Measurements from ENCODE around the gene HOXD11.
A peak's percentile ranks its signal among the peaks of the same experiment; 100 is the strongest.

The HOXD11 gene

GRCh38 chr2:176106581-176107539 lies at the start of gene HOXD11:
Gene HOXD11, plus strand, starts transcription at chr2:176107280. Its CDS starts 76 bp downstream, at chr2:176107356.
- peak; percentile 38 for DNase-seq

GRCh38 chr2:176063958-176064357 lies 43.1 kb upstream of the HOXD11 start:
- no peak for DNase-seq

GRCh38 chr2:176066645-176067588 lies 40.2 kb upstream of the HOXD11 start:
- DNase-seq = peak; percentile 30

DNA sequence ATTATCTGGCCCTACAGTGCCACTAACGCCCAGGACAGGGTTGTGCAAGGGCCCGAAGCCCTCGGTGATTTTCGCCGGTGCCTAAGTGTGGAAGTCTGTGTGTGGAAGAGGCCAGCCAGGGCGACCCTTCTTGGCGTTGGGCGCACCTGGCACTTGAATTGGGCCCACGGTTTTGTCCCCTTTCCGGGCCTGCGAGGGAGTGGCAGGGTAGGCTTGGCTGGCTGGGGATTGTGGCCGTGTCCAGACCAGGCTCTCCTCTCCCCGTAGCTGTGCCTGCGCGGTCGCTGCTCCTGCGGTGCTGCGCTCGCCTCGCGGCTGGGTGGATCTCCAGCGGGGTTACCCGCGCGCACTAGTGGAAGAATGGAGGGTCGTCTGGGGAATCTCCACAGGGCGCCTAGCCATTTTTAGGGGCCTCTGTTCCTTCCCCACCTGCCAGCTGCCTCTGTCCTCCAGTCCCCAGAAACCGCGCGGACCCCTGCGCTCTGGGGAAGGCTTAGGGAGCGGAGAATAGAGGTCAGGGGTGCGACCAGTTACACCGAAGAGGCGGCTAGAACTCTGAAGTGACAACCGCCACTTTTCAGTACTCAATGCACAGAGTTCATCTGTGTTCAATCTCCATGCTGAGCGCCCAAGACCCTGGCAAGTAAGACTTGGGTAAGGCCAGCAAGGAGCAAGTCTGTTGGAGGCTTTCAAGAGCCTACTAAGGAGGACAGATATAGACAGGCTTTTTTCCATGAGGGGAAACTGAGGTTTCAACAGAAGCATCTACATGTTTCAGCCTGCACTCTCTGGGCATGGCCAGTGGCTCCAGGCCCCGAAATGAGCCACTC lies 39.3 kb upstream of the HOXD11 start:
- peak; percentile 35 for DNase-seq

DNA sequence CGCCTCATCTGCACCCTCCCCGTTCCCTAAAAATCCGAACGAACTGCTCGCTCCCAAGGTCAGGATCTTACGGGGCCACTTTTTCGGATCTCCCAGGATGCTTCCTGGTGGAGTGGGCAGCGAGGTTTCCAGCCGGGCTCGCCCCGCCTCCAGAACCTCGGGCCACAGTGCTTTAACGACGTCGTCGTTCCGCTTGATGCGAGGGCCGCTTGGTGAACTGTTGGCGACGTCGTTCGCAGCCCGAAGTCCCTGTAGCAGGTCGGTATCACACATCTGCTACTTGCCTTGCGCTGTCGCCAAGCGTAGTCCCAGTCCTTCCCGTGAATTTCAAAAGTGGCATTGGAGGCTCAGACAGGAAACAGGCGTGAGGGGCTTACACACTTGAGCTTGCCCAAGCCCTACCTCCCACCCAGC lies 38.7 kb upstream of the HOXD11 start:
- DNase-seq = peak; percentile 17

- no peak for DNase-seq
Measured at GRCh38 chr2:176071330-176072291, 35.5 kb upstream of the HOXD11 start.

DNA sequence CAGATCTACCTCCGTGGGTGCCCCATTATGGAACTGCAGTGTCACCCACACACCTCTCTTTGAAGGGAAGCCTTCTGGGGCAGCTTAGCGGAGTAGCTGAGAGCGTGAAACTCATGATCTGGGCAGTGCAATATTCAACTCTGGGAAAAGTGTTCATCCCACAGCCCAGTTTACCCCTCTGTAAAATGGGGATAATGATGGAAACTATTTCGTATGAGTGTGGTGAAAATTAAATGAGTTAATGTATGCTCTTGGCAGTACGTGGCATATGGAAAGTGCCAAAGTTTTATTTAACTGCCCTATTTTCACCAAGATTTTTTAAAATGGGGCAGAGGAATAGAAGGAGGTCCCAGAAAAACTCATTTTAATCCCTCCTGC lies 34.8 kb upstream of the HOXD11 start:
- DNase-seq = no peak

DNA sequence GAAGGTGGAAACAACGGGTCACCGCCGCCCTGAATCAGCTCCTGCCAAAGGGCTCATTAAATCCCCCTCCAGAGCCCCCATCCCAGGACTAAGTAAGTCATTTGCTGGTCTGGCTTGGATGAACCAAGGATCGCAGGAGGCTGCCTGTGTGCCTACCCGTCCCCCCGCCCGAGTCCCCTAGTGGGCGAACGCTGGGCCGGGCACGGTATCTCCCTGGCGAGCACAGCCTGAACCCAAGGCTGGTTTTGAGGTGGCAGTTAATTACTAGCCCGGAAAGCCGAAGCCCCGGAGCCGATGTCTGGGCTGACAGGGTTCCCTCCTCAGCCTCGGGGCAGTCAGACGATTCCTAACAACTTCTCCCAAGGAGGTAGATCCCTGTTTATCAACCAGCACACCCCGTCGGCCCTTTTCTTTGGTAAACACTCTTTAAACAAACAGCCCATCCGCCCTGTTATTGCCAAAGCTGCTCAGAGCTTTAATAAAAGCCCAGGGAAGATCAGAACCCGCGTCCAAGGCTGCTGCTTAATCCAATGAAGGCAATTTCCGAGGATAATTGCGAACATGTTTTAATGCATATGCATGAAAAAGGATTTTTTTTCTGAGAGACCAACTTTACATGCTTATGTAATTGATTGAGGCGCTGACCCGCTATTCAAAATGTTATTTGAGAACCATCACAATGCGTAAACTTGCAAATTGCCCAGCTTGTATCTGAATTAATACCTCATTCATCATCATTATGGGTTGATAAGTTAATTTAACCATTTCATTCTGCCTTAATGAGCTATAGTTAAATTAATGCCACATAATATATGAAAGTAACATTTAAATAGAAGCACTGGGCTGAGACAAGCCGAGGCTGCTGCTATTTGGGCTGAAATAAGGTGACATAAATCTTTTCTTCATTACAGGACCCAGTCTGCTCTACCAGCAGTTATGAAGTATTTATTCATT lies 33.9 kb upstream of the HOXD11 start:
- DNase-seq = no peak

GRCh38 chr2:176074919-176075425 lies 32.1 kb upstream of the HOXD11 start:
- DNase-seq = no peak

GRCh38 chr2:176075481-176075880 lies 31.6 kb upstream of the HOXD11 start:
- peak; percentile 36 for DNase-seq

- DNase-seq = no peak
Measured at GRCh38 chr2:176076063-176076462, 31.0 kb upstream of the HOXD11 start.

- DNase-seq = no peak
Measured at GRCh38 chr2:176076796-176077195, 30.3 kb upstream of the HOXD11 start.

DNA sequence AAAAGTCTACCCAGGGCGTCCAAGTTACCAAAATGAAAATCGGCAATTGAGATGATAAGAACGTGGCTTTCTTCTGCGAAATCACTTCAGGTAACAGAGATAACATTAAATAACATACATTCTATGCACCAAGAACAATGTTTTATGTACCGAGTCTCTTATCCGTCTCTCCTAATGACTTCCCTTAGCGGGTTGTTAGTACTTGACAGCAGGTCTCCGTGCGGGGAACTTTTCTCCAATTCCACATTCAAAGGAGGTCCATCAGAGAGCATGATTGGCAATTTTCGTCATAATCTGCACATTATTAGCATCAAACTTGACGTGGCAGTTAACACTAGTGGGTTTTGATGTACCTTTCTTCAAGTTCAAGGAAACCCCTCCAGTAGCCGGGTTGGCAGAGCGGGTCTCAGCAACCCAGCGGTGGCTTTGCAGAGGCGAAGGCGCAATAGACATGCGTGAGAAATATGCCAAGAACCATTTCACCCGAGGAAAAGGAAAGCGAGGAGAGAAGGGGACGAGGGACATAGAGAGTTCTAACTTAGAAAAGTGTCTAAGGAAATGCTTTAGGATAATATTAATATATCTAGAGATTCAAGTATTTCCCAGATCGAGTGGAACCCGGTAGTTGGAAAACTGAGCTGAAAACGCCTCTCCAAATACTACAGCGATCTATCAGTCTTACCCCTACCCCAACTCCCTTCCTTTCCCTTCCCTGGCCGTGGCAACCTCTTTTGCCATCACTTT lies 28.4 kb upstream of the HOXD11 start:
- DNase-seq = peak; percentile 17

GRCh38 chr2:176079285-176079830 lies 27.7 kb upstream of the HOXD11 start:
- DNase-seq = peak; percentile 23

- peak; percentile 67 for DNase-seq
Measured at GRCh38 chr2:176079831-176080539, 27.1 kb upstream of the HOXD11 start.

DNA sequence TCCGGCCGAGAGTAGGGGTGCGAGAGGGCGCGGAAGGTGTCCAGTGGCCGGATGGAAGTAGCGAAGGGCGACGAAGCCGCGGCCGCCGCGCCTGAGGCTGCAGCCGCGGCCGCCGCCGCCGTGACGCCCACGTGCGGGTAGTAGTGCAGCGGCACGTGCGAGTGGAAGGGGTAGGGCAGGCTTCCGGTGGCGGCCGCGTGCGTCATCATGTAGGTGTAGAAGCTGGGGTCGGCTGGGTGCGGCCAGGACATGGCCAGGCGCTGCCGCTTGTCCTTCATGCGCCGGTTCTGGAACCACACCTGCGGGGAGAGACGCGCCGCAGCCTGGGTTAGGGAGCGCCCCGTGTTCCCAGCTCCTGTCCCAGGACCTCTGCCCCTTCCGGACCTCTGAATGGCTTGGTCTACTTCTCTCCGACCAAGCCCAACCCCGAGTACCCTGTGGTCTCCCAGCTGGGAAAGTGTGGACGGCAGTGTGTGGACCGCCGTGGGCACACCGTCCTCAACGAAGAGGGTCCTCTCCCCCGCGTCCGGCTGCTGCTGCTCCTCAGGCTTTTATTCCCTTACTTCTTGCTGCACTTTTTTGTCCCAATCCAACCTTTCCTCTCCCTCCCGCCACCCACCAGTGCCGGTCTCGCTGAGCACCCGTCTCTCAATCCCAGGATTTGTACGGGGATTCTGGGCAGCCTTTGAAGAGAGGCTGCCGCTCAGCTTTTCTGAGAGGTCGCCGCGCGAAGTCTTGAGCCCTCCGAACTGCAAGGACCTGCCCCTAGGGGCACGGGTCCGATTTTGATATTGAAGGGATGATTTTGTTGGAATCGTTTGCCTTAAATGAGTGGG lies 26.3 kb upstream of the HOXD11 start:
- peak; percentile 42 for DNase-seq

DNA sequence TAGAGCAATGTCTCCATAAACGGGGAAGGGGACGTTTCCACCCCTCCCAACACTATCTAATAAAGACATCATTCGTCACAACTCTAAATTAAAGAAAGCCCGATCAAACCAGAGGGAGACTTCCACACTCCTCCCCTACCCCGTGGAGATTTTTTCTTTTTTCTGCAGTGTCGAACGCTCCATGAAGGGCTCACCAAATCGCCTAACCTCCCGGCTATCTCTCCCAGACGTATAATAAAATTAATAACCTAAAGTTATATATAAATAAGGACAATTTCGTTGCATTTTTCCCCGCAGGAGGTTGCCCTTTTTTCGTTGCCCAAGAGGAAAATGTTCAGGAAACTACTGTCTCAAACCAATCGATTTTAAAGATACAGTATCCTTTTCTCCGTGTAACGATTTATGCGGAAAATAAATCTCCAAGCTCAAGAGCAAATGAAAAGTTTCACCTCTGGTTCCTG lies 25.7 kb upstream of the HOXD11 start:
- DNase-seq = no peak
